ENCODE measurements around the gene TRABD2B. TPM values are rescaled to one million over a fixed set of nuclear protein-coding genes. Genes with fewer than 3 reads are reported as not detected.

TRABD2B gene
- total and polyA plus RNA-seq, 2 of the 13 experiments (the other 11 are each of a cell fraction or from before 2014, with no cell fraction given) = 0.04 TPM; not detected in 1

GRCh38 chr1:47870480-47870879 is 126.7 kb downstream of the TRABD2B start:
- no TSS peak for BruUV-seq (replicated peaks)
- ChIA-PET POLR2A (interaction anchor here (1.8 to 2.4 kb wide), 2 partner anchors 43 to 48 kb away, joined by 6 to 8 read pairs; no protein-coding TSS in a partner anchor), CTCF (ENCODE audit: low intra/inter-chr PET ratio, low total read pairs) (no interaction called here)
- in situ Hi-C loops (cut with HindIII; ENCODE audit: extremely low pct_ligation_motif_present, low pct_unique_long_range_greater_than_20kb) (no loop called here), intact Hi-C loops (cut with micrococcal nuclease; ENCODE audit: unreplicated experiment) (loop anchor here (10.0 kb wide), 1 partner anchor 86 kb away; no protein-coding TSS in a partner anchor)
- WGBS (ENCODE audit: low lambda C conversion rate) = 68% methylated on average over 4 of the region's 4 CpGs
- DNase-seq (ENCODE audit: low spot score) = no peak
- no peaks in the 10 kb centered on the region for H3K79me2 ChIP-seq (ENCODE audit: insufficient read depth, low read length)
- no peaks in the 10 kb centered on the region for H4K20me1 ChIP-seq (ENCODE audit: insufficient read depth, low read length)
- peaks cover 96% of the 10 kb centered on the region for H3K4me1 ChIP-seq (ENCODE audit: insufficient read depth, low read length)
- no peak for FAIRE-seq
- ATAC-seq = no peak
- no peaks in the 10 kb centered on the region for H3K9me3 ChIP-seq (ENCODE audit: low read length)
- H3K4me2 ChIP-seq (ENCODE audit: low read depth, low read length) = no peak overlapping the region
- H3K9ac ChIP-seq (ENCODE audit: insufficient read depth, low read depth, low read length) = no peak overlapping the region
- no peak overlapping the region for H2AFZ ChIP-seq (ENCODE audit: low read length)
- H3K27ac ChIP-seq (ENCODE audit: extremely low read length, insufficient read depth, low read length) = no peak overlapping the region
- H3K27me3 ChIP-seq (ENCODE audit: control insufficient read depth in 1 of 2, insufficient read depth in 2 of 2, low read length in 2 of 2) = no peaks in the 10 kb centered on the region
- no peaks in the 10 kb centered on the region for H3K36me3 ChIP-seq (replicated peaks in 1 of 2; ENCODE audit: control insufficient read depth in 1 of 2, insufficient read depth in 2 of 2, low read length in 2 of 2)
- no peak overlapping the region for H3K4me3 ChIP-seq (replicated peaks in 1 of 3; ENCODE audit: insufficient read depth in 1 of 3, low read depth in 2 of 3, low read length in 3 of 3)
- TF ChIP-seq ZBTB3 (CRISPR knock-in tag; IDR thresholded peaks at IDR 0.05; ENCODE audit: borderline replicate concordance, low read depth) = no peak
- no peak for TF ChIP-seq E2F5 (CRISPR knock-in tag; conservative IDR thresholded peaks at IDR 0.05)
- TF ChIP-seq ISX (CRISPR knock-in tag; conservative IDR thresholded peaks at IDR 0.05) = no peak
- TF ChIP-seq ZNF335 (CRISPR knock-in tag; IDR thresholded peaks at IDR 0.05) = no peak
- TF ChIP-seq ARNT2 (CRISPR knock-in tag; IDR thresholded peaks at IDR 0.05; ENCODE audit: low read depth) = no peak
- no peak for TF ChIP-seq ZNF263 (CRISPR knock-in tag; IDR thresholded peaks at IDR 0.05)
- no peak for TF ChIP-seq ZNF75D (CRISPR knock-in tag; IDR thresholded peaks at IDR 0.05; ENCODE audit: borderline replicate concordance)
- no peak for TF ChIP-seq ZNF547 (CRISPR knock-in tag; IDR thresholded peaks at IDR 0.05)
- TF ChIP-seq SALL1 (CRISPR knock-in tag; IDR thresholded peaks at IDR 0.05) = 0 out of 2 replicates have a peak, but pooled peaks have one; percentile 19
- TF ChIP-seq DMAP1 (CRISPR knock-in tag; IDR thresholded peaks at IDR 0.05) = no peak
- TF ChIP-seq HNF1B (CRISPR knock-in tag; IDR thresholded peaks at IDR 0.05) = peak; percentile 28; the same call in 1 of the 2 replicates
- peak; percentile 50; the same call in 1 of the 2 replicates for TF ChIP-seq ZBTB43 (CRISPR knock-in tag; conservative IDR thresholded peaks at IDR 0.05)
- TF ChIP-seq HNF4A (CRISPR knock-in tag; IDR thresholded peaks at IDR 0.05) = peak; percentile 50; the same call in 1 of the 2 replicates
- no peak for TF ChIP-seq SYNCRIP (IDR thresholded peaks at IDR 0.05; ENCODE audit: insufficient read depth, low read depth, low read length)
- TF ChIP-seq BRD4 (CRISPR knock-in tag; IDR thresholded peaks at IDR 0.05) = 0 out of 2 replicates have a peak, but pooled peaks have one; percentile 41
- TF ChIP-seq MBNL3 (CRISPR knock-in tag; conservative IDR thresholded peaks at IDR 0.05) = no peak
- peak; percentile 37; the same call in 1 of the 2 replicates for TF ChIP-seq ZBTB38 (CRISPR knock-in tag; IDR thresholded peaks at IDR 0.05)
- no peak for TF ChIP-seq EED (CRISPR knock-in tag; IDR thresholded peaks at IDR 0.05)
- no peak for TF ChIP-seq ZNF460 (CRISPR knock-in tag; IDR thresholded peaks at IDR 0.05; ENCODE audit: borderline replicate concordance)
- no peak for TF ChIP-seq PRDM4 (CRISPR knock-in tag; IDR thresholded peaks at IDR 0.05; ENCODE audit: borderline replicate concordance)
